Epithelial cell of esophagus (primary cell): ENCODE results near the gene PSMD12.

Source experiments
- DNase-seq: peaks from one replicate; pipeline ENCODE4 v3.0.0; 2010; ENCODE audit warnings: low read depth
- H3K4me3 ChIP-seq: 2 replicates; pipeline ENCODE4 v1.5.1; 2011; ENCODE audit warnings: mild to moderate bottlenecking, low read length, control low read depth
- TF ChIP-seq, protein P1 (sequence below): IDR thresholded peaks from 2 replicates; pipeline ENCODE4 v1.5.1; 2011; ENCODE audit warnings: low read depth, mild to moderate bottlenecking, low read length, control low read depth, inconsistent platforms; ENCODE audit not compliant: insufficient read depth; ENCODE audit errors: missing control alignments

The PSMD12 gene

DNA sequence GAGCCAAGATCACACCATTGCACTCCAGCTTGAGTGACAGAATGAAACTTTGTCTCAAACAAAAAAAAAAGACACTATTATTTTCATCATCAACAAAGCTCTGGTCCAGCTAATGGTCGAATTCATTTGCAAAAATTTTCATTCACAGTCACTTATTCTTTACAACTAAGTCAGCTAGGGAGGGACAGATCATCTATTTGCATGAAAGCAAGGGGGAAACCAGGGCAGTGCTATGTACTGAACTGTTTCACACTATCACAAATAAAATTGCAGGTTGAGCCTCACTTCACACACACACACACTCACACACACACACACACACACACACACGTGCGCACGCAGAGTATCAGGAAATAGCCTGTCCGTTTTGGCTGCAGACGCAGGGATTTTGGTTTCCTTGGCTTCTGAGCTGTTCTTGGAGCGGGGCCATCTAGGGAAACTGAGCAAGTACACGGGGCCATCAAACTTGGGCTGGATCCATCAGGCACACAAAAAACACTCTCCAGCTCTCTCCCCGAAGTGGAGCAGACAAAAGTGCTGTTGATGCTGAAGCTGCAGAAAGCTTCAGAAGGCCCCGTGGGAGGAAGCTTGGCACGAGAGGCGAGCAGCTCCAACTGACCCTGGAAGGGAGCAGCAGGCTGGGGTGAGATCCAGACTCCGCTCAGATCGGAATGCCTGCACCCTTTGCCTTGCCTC, 77.0 kb downstream of the PSMD12 start:
- DNase-seq, result no peak
- no peak overlapping the region for H3K4me3 ChIP-seq
- TF ChIP-seq, protein P1, sequence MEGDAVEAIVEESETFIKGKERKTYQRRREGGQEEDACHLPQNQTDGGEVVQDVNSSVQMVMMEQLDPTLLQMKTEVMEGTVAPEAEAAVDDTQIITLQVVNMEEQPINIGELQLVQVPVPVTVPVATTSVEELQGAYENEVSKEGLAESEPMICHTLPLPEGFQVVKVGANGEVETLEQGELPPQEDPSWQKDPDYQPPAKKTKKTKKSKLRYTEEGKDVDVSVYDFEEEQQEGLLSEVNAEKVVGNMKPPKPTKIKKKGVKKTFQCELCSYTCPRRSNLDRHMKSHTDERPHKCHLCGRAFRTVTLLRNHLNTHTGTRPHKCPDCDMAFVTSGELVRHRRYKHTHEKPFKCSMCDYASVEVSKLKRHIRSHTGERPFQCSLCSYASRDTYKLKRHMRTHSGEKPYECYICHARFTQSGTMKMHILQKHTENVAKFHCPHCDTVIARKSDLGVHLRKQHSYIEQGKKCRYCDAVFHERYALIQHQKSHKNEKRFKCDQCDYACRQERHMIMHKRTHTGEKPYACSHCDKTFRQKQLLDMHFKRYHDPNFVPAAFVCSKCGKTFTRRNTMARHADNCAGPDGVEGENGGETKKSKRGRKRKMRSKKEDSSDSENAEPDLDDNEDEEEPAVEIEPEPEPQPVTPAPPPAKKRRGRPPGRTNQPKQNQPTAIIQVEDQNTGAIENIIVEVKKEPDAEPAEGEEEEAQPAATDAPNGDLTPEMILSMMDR, result no peak
